HG03439 (cell line): ENCODE results near the gene PGK2.

ENCODE experiments used
- ATAC-seq: cut with Tn5 transposase; IDR thresholded peaks from one replicate; pipeline ENCODE4 v1.9.1; 2021; ENCODE audit warnings: mild to moderate bottlenecking, moderate library complexity; ENCODE audit not compliant: unreplicated experiment

Gene PGK2

DNA sequence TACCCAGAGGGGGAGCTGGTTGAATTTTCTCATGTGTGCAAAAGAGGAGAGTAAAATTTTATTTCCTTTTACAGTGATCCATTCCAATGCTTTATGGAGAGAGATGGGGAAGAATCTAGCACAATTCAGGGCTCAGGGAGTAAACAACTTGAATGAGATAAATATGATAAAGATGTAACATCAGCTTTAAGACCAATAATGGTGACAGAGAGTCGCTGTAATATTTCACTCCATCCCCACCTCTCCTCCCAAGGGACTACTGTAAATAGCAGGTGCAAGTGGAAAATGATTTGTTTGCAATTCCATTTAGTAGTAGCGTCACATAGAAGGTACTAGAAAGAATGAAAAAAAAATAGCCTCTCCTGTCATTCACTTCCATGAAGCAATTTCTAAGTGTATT, 47.7 kb downstream of the PGK2 start:
- ATAC-seq: no peak

- no peak for ATAC-seq
These were observed 51.0 kb downstream of the PGK2 start for GRCh38 chr6:49736017-49736508.
